Duodenal mucosa (tissue), 2 donors: ENCODE measurements around the gene CSF1.
"Not testable (repeated sequence)": the region's sequence is repeated elsewhere in the genome, so short reads cannot be mapped to it uniquely, and the experiment has no call there.

Experiments used
- H3K27ac ChIP-seq: one replicate; pipeline ENCODE4 v1.7.0; 2013; ENCODE audit warnings: low read depth, low read length
- H3K27me3 ChIP-seq, 2 donors: one replicate each; pipeline ENCODE4 v1.7.0; 2013; ENCODE audit warnings: low read length in 2 of 2, control low read depth in 1 of 2; ENCODE audit not compliant: insufficient read depth in 2 of 2, control insufficient read depth in 1 of 2
- H3K36me3 ChIP-seq, 2 donors: one replicate each; pipeline ENCODE4 v1.7.0; 2013; ENCODE audit warnings: low read length in 2 of 2, control low read depth in 1 of 2; ENCODE audit not compliant: insufficient read depth in 2 of 2, control insufficient read depth in 1 of 2
- H3K4me1 ChIP-seq, 2 donors: one replicate each; pipeline ENCODE4 v1.7.0; 2013; ENCODE audit warnings: low read length in 2 of 2, control low read depth in 1 of 2; ENCODE audit not compliant: insufficient read depth in 2 of 2, control insufficient read depth in 1 of 2
- H3K4me3 ChIP-seq, 2 donors: one replicate each; pipeline ENCODE4 v1.7.0; 2013; ENCODE audit warnings: low read length in 2 of 2, low read depth in 1 of 2
- H3K9ac ChIP-seq, 2 donors: one replicate each; pipeline ENCODE4 v1.7.0; 2013; ENCODE audit warnings: low read length in 2 of 2, low read depth in 1 of 2
- H3K9me3 ChIP-seq, 2 donors: one replicate each; pipeline ENCODE4 v1.7.0; 2013; ENCODE audit warnings: low read length in 2 of 2, control low read depth in 1 of 2; ENCODE audit not compliant: control insufficient read depth in 1 of 2

CSF1 gene

DNA sequence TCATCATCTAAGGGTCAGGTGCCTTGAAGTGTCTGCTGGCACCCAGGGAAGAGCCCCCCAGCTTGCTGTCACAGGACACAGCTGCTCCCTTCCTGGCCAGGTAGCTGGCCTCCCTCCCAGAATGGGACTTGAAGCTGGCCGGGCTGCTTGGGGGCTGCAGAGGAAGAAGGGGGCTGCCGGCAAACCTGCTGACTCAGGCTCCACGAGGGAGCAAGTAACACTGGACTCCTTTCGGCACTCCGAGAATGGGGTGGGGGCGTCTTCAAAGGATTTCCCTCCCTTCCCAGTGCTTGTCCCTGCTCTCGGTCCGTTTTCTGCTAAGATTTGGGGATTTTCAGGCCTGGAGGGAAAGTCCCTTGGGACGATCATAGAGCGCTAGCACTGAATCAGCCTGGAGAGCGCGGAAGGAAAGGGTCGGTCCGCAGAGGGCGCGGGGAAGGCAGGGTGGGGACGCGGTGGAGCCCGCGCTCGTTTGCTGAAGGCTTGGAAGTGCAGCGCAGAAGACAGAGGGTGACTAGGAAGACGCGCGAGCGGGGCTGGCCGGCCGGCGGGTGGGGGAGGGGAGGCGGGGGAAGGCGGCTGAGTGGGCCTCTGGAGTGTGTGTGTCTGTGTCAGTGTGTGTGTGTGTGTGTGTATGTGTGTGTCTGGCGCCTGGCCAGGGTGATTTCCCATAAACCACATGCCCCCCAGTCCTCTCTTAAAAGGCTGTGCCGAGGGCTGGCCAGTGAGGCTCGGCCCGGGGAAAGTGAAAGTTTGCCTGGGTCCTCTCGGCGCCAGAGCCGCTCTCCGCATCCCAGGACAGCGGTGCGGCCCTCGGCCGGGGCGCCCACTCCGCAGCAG lies at the start of gene CSF1:
TSS of gene CSF1 (plus strand) at position 727 of the 840 bp plus-strand sequence. CDS start 175 bp downstream, outside the sequence.
- H3K36me3 ChIP-seq = peaks cover 1 to 10% of the 10 kb centered on the region in 2 donors
- H3K9me3 ChIP-seq = no peaks in the 10 kb centered on the region
- H3K27ac ChIP-seq = peak within 1 kb of the TSS; percentile 58
- H3K4me3 ChIP-seq = peak within 1 kb of the TSS; percentile 75 to 90
- peaks cover 17 to 61% of the 10 kb centered on the region in 2 donors for H3K4me1 ChIP-seq
- peak within 1 kb of the TSS; percentile 69 to 92 for H3K9ac ChIP-seq
- no peaks in the 10 kb centered on the region for H3K27me3 ChIP-seq

GRCh38 chr1:109861616-109862015 lies 49.0 kb upstream of the CSF1 start:
- H3K27me3 ChIP-seq, H3K9ac ChIP-seq, H3K4me1 ChIP-seq, H3K36me3 ChIP-seq, H3K9me3 ChIP-seq, H3K27ac ChIP-seq, H3K4me3 ChIP-seq: not testable (repeated sequence)

GRCh38 chr1:109863667-109864046 lies 47.0 kb upstream of the CSF1 start:
- Histone ChIP-seq H3K27me3 (no peaks in the 10 kb centered on the region), H3K9me3 (peaks cover 0 to 3% of the 10 kb centered on the region in 2 donors), H3K9ac (no peak overlapping the region), H3K36me3 (no peaks in the 10 kb centered on the region), H3K4me3 (no peak overlapping the region), H3K4me1 (peaks cover 0 to 6% of the 10 kb centered on the region in 2 donors), H3K27ac (no peak overlapping the region)

GRCh38 chr1:109864047-109864822 lies 46.4 kb upstream of the CSF1 start:
- Histone ChIP-seq H3K9me3 (peaks cover 0 to 3% of the 10 kb centered on the region in 2 donors), H3K4me3 (no peak overlapping the region), H3K9ac (no peak overlapping the region), H3K36me3 (no peaks in the 10 kb centered on the region), H3K27ac (no peak overlapping the region), H3K27me3 (no peaks in the 10 kb centered on the region), H3K4me1 (peaks cover 0 to 6% of the 10 kb centered on the region in 2 donors)

DNA sequence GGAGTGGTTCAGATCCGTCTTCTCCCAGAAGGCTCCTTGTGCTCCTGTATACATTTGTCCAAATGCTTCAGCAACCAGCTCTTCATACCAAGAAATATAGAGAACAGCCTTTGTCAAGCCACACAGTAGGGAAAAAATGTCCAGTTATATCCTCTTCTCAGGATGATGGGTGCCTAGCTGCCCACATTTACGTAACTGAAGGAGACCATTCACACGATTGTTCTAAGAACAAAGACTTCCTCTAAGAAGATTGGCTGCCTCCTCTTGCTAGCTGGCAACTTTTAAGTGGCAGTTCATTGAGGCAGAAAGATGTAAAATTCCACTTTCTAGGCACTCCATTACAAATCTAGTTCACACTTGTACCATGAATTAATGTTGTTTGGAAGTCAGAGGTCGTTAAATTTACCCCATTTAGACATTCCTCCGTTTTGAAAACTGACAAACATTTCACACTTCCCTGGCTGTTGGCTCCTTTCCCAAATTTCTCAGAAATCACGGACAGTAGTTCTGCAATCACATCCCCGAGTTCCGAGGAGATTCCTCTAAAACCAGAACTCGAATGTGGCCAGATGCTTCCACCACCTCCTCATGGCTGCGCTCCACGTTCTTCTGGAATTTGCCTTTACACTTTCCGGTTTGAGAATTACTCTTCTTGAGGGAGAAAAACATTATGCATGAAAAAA lies 45.6 kb upstream of the CSF1 start:
- Histone ChIP-seq H3K36me3 (no peaks in the 10 kb centered on the region), H3K9ac (no peak overlapping the region), H3K4me3 (no peak overlapping the region), H3K27ac (no peak overlapping the region), H3K27me3 (no peaks in the 10 kb centered on the region), H3K4me1 (peaks cover 0 to 6% of the 10 kb centered on the region in 2 donors), H3K9me3 (peaks cover 0 to 3% of the 10 kb centered on the region in 2 donors)

DNA sequence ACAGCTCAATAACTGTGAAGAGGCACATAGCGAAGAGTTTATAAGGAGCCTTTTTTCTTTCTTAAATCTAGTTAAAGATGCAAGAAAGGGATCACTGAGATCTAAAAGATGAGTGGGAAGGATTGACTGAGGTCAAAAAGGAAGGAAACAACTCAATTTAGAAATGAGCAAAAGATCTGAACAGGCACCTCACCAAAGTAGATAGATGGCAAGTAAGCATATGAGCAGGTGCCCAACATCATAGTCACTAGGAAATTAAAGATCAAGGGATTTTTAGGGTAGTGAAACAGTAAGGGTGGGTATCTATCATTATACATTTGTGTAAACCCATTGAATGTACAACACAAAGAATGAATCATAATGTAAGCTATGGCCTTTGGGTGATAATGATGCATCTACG lies 44.6 kb upstream of the CSF1 start:
- H3K27me3 ChIP-seq = no peaks in the 10 kb centered on the region
- no peak overlapping the region for H3K9ac ChIP-seq
- no peaks in the 10 kb centered on the region for H3K36me3 ChIP-seq
- H3K4me3 ChIP-seq = no peak overlapping the region
- H3K9me3 ChIP-seq = peaks cover 0 to 3% of the 10 kb centered on the region in 2 donors
- no peak overlapping the region for H3K27ac ChIP-seq
- peaks cover 0 to 6% of the 10 kb centered on the region in 2 donors for H3K4me1 ChIP-seq

- no peaks in the 10 kb centered on the region for H3K9me3 ChIP-seq
- no peak overlapping the region for H3K4me3 ChIP-seq
- H3K4me1 ChIP-seq = peaks cover 10 to 25% of the 10 kb centered on the region in 2 donors
- H3K27me3 ChIP-seq = no peaks in the 10 kb centered on the region
- H3K9ac ChIP-seq = no peak overlapping the region
- H3K27ac ChIP-seq = no peak overlapping the region
- no peaks in the 10 kb centered on the region for H3K36me3 ChIP-seq
Observed at GRCh38 chr1:109873278-109874175, 37.1 kb upstream of the CSF1 start.

GRCh38 chr1:109874445-109874844 lies 36.2 kb upstream of the CSF1 start:
- Histone ChIP-seq H3K4me1 (peaks cover 10 to 25% of the 10 kb centered on the region in 2 donors), H3K9ac (no peak overlapping the region), H3K36me3 (no peaks in the 10 kb centered on the region), H3K27me3 (no peaks in the 10 kb centered on the region), H3K9me3 (no peaks in the 10 kb centered on the region), H3K4me3 (no peak overlapping the region), H3K27ac (no peak overlapping the region)

DNA sequence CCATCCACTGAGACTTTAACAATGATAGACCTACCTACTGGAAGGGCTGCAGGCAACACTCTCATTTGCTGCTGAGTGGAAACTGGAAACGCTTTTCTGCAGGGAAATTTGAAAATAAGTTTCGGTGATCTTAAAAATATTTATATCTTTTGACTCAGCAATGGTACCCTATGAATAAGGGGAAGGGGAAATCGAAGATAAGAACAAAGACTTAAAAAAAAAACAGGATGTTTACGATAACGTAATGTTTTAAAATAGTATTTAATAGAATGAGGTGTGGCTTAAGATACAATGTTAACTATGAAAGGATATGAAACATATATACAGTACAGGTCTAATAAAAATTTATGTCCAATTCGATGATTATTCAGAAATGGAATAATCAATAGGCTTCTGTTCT lies 34.8 kb upstream of the CSF1 start:
- no peak overlapping the region for H3K27ac ChIP-seq
- H3K9ac ChIP-seq = no peak overlapping the region
- no peaks in the 10 kb centered on the region for H3K27me3 ChIP-seq
- peaks cover 10 to 25% of the 10 kb centered on the region in 2 donors for H3K4me1 ChIP-seq
- H3K4me3 ChIP-seq = no peak overlapping the region
- H3K36me3 ChIP-seq = no peaks in the 10 kb centered on the region
- no peaks in the 10 kb centered on the region for H3K9me3 ChIP-seq
